HG02884 (cell line): ENCODE measurements around the gene CELSR1.
"Not testable (repeated sequence)": the region's sequence is repeated elsewhere in the genome, so short reads cannot be mapped to it uniquely, and the experiment has no call there.

Source experiments
- ATAC-seq: cut with Tn5 transposase; IDR thresholded peaks from one replicate; pipeline ENCODE4 v1.9.1; 2021; ENCODE audit warnings: mild to moderate bottlenecking, moderate library complexity; ENCODE audit not compliant: unreplicated experiment

Gene CELSR1

DNA sequence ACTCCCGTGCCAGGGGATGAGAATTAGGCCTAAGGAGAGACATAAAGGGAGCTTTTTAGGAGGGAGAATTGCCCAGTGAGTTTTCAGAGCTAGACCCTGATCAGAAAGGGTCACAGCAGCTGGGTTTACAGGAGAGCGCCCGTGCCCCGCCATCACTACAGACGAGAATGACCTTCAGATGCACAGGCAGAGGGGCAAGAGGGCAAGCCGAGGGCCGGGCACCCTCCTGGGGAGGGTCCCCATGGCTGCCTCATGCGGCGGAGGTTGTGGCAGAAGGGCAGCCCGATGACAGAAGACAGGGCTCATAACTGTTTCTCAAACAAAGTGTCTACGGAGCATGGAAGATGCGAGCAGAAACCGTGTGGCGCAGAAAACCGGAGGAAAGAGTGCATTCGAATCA is 129.7 kb downstream of the CELSR1 start:
- no peak for ATAC-seq

DNA sequence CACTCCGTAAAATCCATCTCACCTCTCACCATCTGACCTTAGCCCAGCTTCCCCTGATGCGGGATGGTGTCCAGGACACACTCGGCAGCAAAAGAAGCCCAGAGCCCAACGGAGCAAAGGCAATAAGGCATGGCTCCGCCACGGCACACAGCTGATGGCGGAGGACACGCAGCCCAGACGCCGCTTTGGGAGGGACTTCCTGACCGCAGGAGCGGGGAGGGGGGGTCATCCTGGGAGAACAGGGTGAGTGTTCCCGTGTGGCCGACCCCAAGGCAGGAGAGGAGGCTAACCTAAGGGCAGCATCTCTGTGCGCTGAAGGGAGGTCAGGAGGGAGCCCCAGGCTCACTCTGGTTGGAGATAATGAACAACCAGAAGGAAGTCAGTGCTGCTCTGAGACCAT is 130.6 kb downstream of the CELSR1 start:
- no peak for ATAC-seq

DNA sequence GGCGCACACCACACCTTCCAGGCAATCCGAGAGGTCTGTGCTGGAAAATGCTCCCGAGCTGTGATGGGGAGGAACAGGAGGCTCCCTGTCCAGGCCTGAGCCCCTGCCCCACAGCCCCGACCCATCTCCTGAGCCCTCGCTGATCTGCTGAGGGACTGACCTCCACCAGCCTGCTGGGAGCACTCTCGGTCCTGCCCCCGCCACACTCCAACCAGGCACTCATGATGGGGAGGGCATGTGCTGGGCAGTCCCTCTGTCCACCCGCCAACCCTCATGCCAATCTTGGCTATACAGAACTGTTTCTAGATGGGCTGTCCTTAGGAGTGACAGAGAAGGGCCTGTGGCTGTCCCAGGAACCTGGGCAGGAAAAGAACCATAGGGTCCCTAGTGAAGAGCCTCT is 131.1 kb downstream of the CELSR1 start:
- ATAC-seq = no peak

- ATAC-seq = no peak
Observed at GRCh38 chr22:46405901-46406300, 131.5 kb downstream of the CELSR1 start.

GRCh38 chr22:46403880-46404279 is 133.5 kb downstream of the CELSR1 start:
- not testable (repeated sequence) for ATAC-seq

DNA sequence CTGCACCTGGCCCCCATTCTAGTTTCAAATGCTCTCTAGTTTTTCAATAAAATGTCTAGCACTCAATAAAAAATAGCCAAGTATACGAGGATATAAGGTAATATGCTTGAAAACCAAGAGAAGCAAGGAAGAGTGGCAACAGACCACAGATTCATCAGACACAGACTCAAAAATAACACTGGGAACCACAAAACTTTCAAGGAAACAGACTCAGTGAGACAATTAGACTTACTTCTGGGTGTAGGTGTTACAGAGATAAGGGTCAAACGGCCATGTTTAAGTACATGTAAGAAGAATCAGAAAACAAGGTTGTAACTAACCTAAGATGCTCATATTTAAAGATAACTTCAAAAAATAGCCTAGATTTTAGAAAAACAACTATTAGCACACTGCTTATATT is 134.9 kb downstream of the CELSR1 start:
- no peak for ATAC-seq

DNA sequence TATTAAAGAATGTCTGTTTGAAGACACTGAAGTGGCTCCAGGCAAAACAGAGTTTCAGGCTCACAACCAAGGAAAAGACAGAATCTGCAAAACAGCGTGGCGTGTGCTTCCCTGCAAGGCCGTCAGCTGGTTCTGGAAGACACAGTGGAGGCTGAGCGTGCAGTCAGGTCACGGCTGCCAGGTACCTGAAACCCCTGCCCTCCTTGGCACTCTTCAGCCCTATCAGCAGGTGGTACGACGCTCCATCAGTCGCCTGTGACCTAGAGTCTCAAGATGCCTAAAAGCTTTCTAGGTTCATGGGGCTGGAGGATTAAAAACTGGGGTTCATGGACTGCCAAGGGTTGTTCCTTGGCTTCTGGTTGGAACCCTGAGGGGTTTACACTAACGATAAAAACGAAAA is 136.1 kb downstream of the CELSR1 start:
- ATAC-seq = no peak

DNA sequence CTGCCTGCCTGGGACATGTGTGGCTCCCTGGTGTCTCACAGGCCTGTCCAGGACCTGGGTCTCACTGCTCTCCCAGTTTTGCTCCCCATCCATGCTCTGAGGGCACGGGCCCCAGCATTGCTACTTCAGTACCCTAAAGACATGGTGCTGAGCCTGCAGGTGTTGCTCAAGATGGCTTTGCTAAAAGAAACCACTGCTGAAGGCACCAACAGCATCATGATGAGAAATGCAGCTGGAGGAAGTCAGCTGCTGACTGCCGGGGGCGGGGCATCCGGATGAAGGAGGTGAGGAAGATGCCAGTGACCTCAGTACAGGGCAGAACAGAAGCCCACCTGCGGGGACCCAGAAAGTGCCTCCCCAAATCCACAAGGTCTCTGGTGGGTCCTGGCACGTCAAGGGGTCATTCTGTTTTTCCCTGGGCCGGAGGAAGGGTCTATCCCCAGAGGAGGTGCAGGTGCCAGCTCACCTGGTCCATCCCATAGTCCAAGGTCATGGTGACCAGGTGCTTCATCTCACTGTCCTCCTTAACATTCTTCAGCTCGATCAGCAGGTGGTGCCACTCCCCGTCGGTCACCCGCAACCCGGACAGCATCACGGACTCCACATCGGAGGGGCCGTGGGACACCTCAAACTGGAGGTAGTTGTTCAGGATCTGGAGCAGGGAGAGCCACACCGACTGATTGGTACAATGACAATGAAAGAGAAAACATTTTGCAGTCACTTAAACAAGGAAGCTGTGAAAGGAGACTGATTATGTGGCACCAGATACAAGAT is 138.0 kb downstream of the CELSR1 start:
- ATAC-seq = no peak

DNA sequence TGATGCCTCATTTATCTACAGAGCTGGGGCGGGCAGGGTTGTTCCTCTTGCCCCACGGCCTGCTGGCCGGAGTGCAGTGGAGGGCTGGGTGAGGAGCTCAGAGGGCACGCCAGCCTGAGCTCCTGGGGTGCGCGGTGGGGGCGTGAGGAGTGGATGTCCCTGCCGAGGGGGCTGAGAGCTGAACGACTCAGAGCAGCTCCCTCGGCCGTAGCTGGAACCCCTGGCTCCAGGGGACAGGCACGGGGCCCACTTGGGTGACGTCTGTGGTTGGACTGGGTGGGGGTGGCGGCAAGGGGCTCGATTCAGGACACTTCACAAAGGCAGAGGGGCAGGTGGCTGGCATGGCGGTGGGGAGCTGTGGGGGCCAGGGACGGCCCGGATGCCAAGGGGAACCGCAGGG is 139.5 kb downstream of the CELSR1 start:
- ATAC-seq = no peak

- no peak for ATAC-seq
Observed at GRCh38 chr22:46397514-46397913, 139.9 kb downstream of the CELSR1 start.

DNA sequence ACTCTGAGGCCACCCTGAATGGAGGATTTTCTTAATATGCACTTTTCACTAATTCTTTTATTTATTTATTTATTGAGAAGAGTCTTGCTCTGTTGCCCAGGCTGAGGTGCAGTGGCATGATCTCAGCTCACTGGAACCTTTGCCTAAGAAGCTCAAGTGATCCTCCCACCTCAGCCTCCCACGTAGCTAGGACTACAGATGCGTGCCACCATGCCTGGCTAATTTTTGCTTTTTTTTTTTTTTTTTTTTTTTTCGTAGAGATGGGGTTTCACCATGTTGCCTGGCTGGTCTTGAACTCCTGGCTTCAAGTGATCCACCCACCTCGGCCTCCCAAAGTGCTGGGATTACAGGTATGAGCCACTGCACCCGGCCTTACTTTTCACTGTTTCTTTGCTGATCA is 140.4 kb downstream of the CELSR1 start:
- not testable (repeated sequence) for ATAC-seq

DNA sequence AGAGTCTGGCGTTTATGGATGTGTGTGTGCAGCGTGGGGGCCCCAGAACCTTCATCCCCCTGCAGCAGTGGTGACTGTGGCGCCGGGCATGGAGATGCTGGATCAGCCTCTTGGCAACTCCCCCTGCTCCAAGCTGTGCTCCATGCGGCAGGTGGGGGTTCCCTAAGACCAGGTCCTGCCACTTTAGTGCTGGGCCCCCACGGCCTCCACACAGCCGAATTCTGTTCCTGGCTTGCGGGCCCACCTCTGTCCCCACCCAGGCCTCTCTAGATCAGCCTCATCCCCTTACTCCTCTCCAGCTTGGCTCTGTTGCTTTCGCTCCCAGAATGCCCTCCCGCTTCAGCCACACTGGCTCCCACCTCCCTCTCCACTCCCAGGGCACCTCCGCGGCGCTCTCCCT is 142.3 kb downstream of the CELSR1 start:
- ATAC-seq = no peak

GRCh38 chr22:46394622-46395021 is 142.8 kb downstream of the CELSR1 start:
- ATAC-seq = no peak

DNA sequence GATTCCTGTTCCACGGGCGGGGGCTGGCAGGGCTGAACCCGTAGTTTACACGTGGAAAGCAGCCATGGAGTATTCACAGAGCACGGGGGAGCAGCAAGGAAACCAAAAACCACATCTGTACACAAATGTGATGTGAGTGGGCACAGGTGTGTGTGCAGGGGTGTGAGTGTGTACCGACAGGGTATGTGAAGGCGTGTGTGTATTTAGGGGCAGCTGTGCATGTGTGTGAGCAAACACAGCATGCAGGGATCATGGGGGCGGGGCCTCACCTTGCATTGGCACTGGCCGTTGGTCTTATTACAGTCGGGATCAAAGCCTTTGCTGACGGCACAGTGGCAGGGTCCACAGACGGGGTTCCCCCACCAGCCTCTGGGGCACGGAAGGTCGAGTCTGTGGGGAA is 143.5 kb downstream of the CELSR1 start:
- no peak for ATAC-seq

DNA sequence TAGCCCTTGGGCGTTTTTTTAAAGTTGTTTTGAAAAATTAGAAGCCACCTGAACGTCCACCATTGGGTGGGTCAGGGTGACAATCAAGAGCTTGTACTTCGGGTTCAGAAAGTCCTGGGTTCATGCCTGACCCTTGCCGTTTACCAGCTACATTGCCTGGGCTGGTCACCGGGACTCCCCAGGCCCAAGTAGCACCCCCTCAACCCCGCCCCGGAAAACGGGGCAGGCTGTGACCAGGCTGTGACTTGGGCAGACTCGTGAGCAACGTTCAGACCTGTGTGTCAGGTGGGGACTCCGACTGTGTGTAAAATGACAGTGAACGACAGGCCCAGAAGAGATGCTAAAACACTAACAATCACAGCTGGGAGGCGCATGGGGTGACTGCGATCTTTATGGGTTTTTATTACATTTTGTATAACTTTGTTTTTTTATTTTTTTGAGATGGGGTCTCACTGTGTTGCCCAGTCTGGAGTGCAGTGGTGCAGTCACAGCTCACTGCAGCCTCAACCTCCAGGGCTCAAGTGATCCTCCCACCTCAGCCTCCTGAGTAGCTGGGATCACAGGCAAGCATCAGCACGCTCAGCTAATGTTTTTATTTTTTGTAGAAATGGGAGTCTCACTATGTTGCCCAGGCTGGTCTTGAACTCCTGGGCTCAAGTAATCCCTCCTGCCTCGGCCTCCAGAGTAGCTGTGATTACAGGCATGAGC is 145.1 kb downstream of the CELSR1 start:
- ATAC-seq = no peak

- ATAC-seq = no peak
Observed at GRCh38 chr22:46391486-46392136, 145.8 kb downstream of the CELSR1 start.

GRCh38 chr22:46390652-46391301 is 146.6 kb downstream of the CELSR1 start:
- no peak for ATAC-seq

GRCh38 chr22:46390105-46390651 is 147.2 kb downstream of the CELSR1 start:
- no peak for ATAC-seq

DNA sequence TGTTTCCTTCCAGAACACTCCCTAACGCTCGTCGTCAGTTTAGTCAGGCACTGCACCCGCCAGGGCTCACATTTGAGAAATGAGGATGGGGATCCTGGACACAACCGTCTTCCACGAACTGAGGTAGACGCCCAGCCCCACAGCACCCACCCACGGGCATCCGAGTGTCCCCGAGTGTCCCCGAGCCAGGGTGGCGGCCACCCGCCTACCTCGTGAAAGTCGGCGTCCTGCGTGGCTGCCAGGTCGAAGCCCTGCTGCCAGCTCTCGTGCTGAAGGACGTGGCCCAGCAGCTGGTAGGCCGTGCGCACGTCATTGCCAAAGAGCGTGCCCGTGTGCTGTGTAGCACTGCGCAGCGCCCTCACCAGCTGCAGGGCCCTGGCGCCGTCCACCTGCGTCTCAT is 148.3 kb downstream of the CELSR1 start:
- no peak for ATAC-seq

DNA sequence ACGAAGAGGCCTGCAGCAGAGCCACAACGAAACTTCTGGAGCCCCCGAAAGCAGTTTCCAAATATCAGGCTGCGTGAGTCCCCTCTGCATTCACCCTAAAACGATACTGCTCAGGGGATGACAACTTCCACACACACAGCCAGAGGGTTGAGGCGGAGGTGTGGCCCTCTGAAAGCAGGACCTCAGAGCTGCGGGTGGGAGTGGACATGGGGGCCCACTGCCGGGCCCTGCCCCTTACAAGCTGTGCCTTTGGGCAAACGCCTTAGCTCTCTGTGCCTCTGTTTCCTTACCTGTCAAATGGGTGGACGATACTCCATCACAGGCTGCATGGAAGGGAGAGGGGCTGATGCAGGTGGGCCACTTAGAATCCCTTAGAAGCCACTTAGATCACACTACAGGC is 148.8 kb downstream of the CELSR1 start:
- ATAC-seq = no peak

- no peak for ATAC-seq
Observed at GRCh38 chr22:46387748-46388147, 149.7 kb downstream of the CELSR1 start.
